ENCODE results near the gene MICAL2.

DNA sequence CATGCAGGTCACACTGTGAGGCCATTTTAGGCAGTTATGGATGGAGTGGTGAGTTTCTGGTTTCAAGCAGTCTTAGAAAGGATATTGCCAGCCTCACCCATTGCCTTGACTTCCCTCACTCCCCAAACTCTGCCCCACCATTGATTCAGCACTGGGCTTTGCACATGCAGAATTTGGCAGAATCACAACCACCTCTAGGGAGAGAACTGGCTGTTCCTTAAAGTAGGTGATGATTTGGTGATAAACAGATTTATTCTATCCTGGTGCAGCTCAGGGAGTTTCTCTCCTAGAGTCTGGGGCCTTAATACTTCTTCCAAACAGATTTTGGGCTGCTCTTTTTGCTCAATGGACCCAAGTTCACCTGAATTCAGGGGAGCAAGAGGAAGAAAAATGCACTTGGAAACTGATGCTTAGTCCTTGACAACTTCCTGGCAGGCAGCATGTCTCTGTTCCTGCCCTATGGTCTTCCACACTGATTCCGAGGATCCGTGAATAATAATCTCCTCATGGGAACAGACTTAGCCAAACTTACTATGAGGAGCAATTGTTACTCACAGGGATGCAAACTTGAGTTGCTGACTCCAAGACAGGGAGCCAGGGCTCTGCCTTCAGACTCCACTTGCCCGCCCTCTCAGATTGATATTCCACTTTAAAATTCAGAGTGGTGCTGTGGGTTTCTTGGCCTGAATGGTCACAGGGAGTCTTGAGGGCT, 137.3 kb downstream of the MICAL2 start:
- TF ChIP-seq, protein P1, sequence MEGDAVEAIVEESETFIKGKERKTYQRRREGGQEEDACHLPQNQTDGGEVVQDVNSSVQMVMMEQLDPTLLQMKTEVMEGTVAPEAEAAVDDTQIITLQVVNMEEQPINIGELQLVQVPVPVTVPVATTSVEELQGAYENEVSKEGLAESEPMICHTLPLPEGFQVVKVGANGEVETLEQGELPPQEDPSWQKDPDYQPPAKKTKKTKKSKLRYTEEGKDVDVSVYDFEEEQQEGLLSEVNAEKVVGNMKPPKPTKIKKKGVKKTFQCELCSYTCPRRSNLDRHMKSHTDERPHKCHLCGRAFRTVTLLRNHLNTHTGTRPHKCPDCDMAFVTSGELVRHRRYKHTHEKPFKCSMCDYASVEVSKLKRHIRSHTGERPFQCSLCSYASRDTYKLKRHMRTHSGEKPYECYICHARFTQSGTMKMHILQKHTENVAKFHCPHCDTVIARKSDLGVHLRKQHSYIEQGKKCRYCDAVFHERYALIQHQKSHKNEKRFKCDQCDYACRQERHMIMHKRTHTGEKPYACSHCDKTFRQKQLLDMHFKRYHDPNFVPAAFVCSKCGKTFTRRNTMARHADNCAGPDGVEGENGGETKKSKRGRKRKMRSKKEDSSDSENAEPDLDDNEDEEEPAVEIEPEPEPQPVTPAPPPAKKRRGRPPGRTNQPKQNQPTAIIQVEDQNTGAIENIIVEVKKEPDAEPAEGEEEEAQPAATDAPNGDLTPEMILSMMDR (IDR thresholded peaks at IDR 0.05), result no peak
- TF ChIP-seq EZH2 (IDR thresholded peaks at IDR 0.05; ENCODE audit: borderline replicate concordance, insufficient read depth, low read depth, low read length, poor library complexity, severe bottlenecking), result no peak

Measured in B cell (primary cell).